ENCODE measurements around the gene SPESP1.

The SPESP1 gene

DNA sequence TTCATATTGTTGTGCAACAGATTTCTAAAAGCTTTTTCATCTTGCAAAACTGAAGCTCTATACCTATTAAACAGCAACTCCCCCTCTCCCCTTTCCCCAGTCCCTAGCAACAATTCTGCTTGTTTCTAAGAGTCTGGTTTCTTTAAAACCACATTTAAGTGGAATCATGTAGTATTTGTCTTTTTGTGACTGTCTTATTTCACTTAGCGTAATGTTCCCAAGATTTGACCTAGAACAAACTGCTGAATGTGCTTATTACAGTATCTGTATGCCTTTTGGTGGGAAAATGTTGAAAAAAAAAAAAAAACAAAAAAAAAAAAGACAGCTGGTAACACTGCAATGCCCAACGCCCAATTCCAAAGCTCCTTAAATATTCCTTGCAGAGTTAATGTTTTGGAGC lies 19.5 kb upstream of the SPESP1 start:
- Histone ChIP-seq H3K27ac (ENCODE audit: low read length, poor library complexity, severe bottlenecking) (no peak overlapping the region), H3K79me1 (replicated peaks; ENCODE audit: low read length, poor library complexity, severe bottlenecking) (no peaks in the 10 kb centered on the region), H3K4ac (ENCODE audit: low read depth in 1 of 2, low read length in 2 of 2) (no peak overlapping the region), H3K4me2 (ENCODE audit: low read length, poor library complexity, severe bottlenecking) (no peak overlapping the region), H2BK120ac (ENCODE audit: low read depth, low read length) (no peak overlapping the region), H2BK15ac (ENCODE audit: low read depth, poor library complexity, severe bottlenecking) (no peak overlapping the region), H2AK5ac (ENCODE audit: low read length, severe bottlenecking) (no peak overlapping the region), H3K4me3 (ENCODE audit: insufficient read depth in 1 of 2, low read depth in 1 of 2, low read length in 2 of 2) (no peak overlapping the region), H3K18ac (ENCODE audit: low read depth in 1 of 2, low read length in 2 of 2) (no peak overlapping the region), H3K14ac (ENCODE audit: low read length in 2 of 2) (no peak overlapping the region), H3K36me3 (ENCODE audit: control insufficient read depth in 1 of 2, insufficient read depth in 2 of 2, low read depth in 1 of 2, low read length in 2 of 2) (no peaks in the 10 kb centered on the region), H4K8ac (ENCODE audit: low read length) (no peak overlapping the region), H3K23ac (ENCODE audit: low read length in 2 of 2) (no peak overlapping the region), H2BK5ac (ENCODE audit: low read depth, low read length, poor library complexity, severe bottlenecking) (no peak overlapping the region), H4K91ac (ENCODE audit: low read length) (no peak overlapping the region), H3K27me3 (ENCODE audit: control insufficient read depth in 1 of 2, insufficient read depth in 1 of 2, low read length in 2 of 2) (peaks cover 22 to 32% of the 10 kb centered on the region in 2 experiments), H2BK12ac (ENCODE audit: low read length in 2 of 2) (no peak overlapping the region), H2AFZ (ENCODE audit: low read depth, low read length) (no peak overlapping the region), H3K4me1 (ENCODE audit: control insufficient read depth, insufficient read depth, low read depth, low read length) (no peaks in the 10 kb centered on the region), H3K9ac (ENCODE audit: low read length) (no peak overlapping the region), H3K9me3 (ENCODE audit: control insufficient read depth, low read length) (peaks cover 3% of the 10 kb centered on the region)
- WGBS = 100% methylated on average over 1 of the region's 2 CpGs
- no peak for DNase-seq

- no peak overlapping the region for H2BK5ac ChIP-seq (ENCODE audit: low read depth, low read length, poor library complexity, severe bottlenecking)
- no peaks in the 10 kb centered on the region for H3K36me3 ChIP-seq (ENCODE audit: control insufficient read depth in 1 of 2, insufficient read depth in 2 of 2, low read depth in 1 of 2, low read length in 2 of 2)
- H3K18ac ChIP-seq (ENCODE audit: low read depth in 1 of 2, low read length in 2 of 2) = no peak overlapping the region
- no peak overlapping the region for H3K14ac ChIP-seq (ENCODE audit: low read length in 2 of 2)
- H4K8ac ChIP-seq (ENCODE audit: low read length) = no peak overlapping the region
- no peak overlapping the region for H2BK120ac ChIP-seq (ENCODE audit: low read depth, low read length)
- H2AK5ac ChIP-seq (ENCODE audit: low read length, severe bottlenecking) = no peak overlapping the region
- no peak overlapping the region for H3K23ac ChIP-seq (ENCODE audit: low read length in 2 of 2)
- no peak overlapping the region for H3K4me3 ChIP-seq (ENCODE audit: insufficient read depth in 1 of 2, low read depth in 1 of 2, low read length in 2 of 2)
- no peak overlapping the region for H2BK15ac ChIP-seq (ENCODE audit: low read depth, poor library complexity, severe bottlenecking)
- no peak overlapping the region for H3K9ac ChIP-seq (ENCODE audit: low read length)
- H4K91ac ChIP-seq (ENCODE audit: low read length) = no peak overlapping the region
- H3K27me3 ChIP-seq (ENCODE audit: control insufficient read depth in 1 of 2, insufficient read depth in 1 of 2, low read length in 2 of 2) = peaks cover 5 to 29% of the 10 kb centered on the region in 2 experiments
- no peak overlapping the region for H3K27ac ChIP-seq (ENCODE audit: low read length, poor library complexity, severe bottlenecking)
- WGBS = 0% methylated on average over 1 of the region's 1 CpG
- no peak for DNase-seq
- no peaks in the 10 kb centered on the region for H3K79me1 ChIP-seq (replicated peaks; ENCODE audit: low read length, poor library complexity, severe bottlenecking)
- H3K4ac ChIP-seq (ENCODE audit: low read depth in 1 of 2, low read length in 2 of 2) = no peak overlapping the region
- no peaks in the 10 kb centered on the region for H3K9me3 ChIP-seq (ENCODE audit: control insufficient read depth, low read length)
- no peak overlapping the region for H3K4me2 ChIP-seq (ENCODE audit: low read length, poor library complexity, severe bottlenecking)
- no peaks in the 10 kb centered on the region for H3K4me1 ChIP-seq (ENCODE audit: control insufficient read depth, insufficient read depth, low read depth, low read length)
- H2BK12ac ChIP-seq (ENCODE audit: low read length in 2 of 2) = no peak overlapping the region
- H2AFZ ChIP-seq (ENCODE audit: low read depth, low read length) = no peak overlapping the region
Measured at GRCh38 chr15:68921926-68922325, 8.4 kb upstream of the SPESP1 start.

DNA sequence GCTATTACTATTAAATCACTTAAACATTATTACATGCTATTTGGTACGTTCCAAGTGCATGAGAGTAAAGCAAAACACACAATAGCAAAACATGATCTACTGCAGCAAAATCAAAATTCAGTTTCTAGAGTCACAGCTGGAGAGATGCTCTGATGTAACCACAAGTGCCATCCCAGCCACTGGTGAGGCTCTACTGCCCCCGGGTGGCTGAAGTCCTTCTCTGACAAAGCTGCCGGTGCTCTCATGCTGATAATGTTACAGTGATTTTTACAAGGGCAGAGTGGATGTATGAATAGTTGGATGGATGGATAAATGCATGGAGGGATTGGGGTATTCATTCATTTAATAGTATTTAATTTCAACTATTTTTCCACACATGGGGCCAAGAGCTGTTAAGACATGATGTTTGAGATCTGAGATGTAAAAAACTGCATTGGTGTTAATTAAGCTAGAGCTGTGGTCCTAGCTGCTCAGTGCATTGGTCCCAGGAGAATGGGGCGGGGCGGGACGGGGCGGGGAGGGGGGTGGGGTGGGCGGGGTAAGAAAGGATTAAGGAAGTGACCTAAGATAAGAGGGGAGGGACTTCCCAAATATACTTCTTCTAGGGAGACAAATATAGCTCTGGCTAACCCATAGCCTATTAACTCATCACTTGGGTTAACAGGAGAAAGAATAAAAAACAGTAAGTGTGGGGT lies 5.3 kb upstream of the SPESP1 start:
- H3K4me3 ChIP-seq (ENCODE audit: insufficient read depth in 1 of 2, low read depth in 1 of 2, low read length in 2 of 2) = no peak overlapping the region
- no peak overlapping the region for H4K91ac ChIP-seq (ENCODE audit: low read length)
- H2BK5ac ChIP-seq (ENCODE audit: low read depth, low read length, poor library complexity, severe bottlenecking) = no peak overlapping the region
- no peak overlapping the region for H3K18ac ChIP-seq (ENCODE audit: low read depth in 1 of 2, low read length in 2 of 2)
- H4K8ac ChIP-seq (ENCODE audit: low read length) = no peak overlapping the region
- 2% methylated on average over 3 of the region's 8 CpGs for WGBS
- H3K9ac ChIP-seq (ENCODE audit: low read length) = peak overlapping the region; percentile 30
- no peaks in the 10 kb centered on the region for H3K4me1 ChIP-seq (ENCODE audit: control insufficient read depth, insufficient read depth, low read depth, low read length)
- H3K36me3 ChIP-seq (ENCODE audit: control insufficient read depth in 1 of 2, insufficient read depth in 2 of 2, low read depth in 1 of 2, low read length in 2 of 2) = no peaks in the 10 kb centered on the region
- no peak overlapping the region for H3K4ac ChIP-seq (ENCODE audit: low read depth in 1 of 2, low read length in 2 of 2)
- H3K27ac ChIP-seq (ENCODE audit: low read length, poor library complexity, severe bottlenecking) = no peak overlapping the region
- H2AK5ac ChIP-seq (ENCODE audit: low read length, severe bottlenecking) = no peak overlapping the region
- no peak overlapping the region for H2BK120ac ChIP-seq (ENCODE audit: low read depth, low read length)
- H3K27me3 ChIP-seq (ENCODE audit: control insufficient read depth in 1 of 2, insufficient read depth in 1 of 2, low read length in 2 of 2) = peaks cover 5 to 32% of the 10 kb centered on the region in 2 experiments
- H2BK15ac ChIP-seq (ENCODE audit: low read depth, poor library complexity, severe bottlenecking) = no peak overlapping the region
- no peak overlapping the region for H2AFZ ChIP-seq (ENCODE audit: low read depth, low read length)
- H3K23ac ChIP-seq (ENCODE audit: low read length in 2 of 2) = no peak overlapping the region
- no peaks in the 10 kb centered on the region for H3K9me3 ChIP-seq (ENCODE audit: control insufficient read depth, low read length)
- H2BK12ac ChIP-seq (ENCODE audit: low read length in 2 of 2) = no peak overlapping the region
- no peaks in the 10 kb centered on the region for H3K79me1 ChIP-seq (replicated peaks; ENCODE audit: low read length, poor library complexity, severe bottlenecking)
- H3K4me2 ChIP-seq (ENCODE audit: low read length, poor library complexity, severe bottlenecking) = no peak overlapping the region
- no peak overlapping the region for H3K14ac ChIP-seq (ENCODE audit: low read length in 2 of 2)
- DNase-seq = peak; percentile 76

DNA sequence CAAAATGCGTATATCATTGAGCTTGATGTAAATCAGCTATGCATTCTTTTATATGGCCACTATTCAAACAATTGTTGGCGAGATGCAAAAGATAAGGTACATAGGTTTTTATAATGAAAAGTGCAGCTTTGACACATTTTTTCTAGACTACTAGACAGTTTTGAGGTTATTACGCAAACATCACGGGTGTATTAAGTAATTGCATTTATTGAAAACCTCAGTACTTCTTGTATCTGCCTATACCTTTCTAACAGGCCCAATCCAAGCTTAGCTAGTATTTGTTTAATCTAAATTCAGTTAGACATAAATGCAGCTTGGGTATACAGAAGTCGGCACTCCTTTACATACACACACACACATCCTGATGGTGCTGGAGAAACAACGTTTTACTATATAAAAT lies 2.7 kb downstream of the SPESP1 start:
- DNase-seq = no peak
- Histone ChIP-seq H3K9ac (ENCODE audit: low read length) (no peak overlapping the region), H2BK120ac (ENCODE audit: low read depth, low read length) (no peak overlapping the region), H2BK5ac (ENCODE audit: low read depth, low read length, poor library complexity, severe bottlenecking) (no peak overlapping the region), H3K4me3 (ENCODE audit: insufficient read depth in 1 of 2, low read depth in 1 of 2, low read length in 2 of 2) (no peak overlapping the region), H3K23ac (ENCODE audit: low read length in 2 of 2) (no peak overlapping the region), H4K91ac (ENCODE audit: low read length) (no peak overlapping the region), H3K36me3 (ENCODE audit: control insufficient read depth in 1 of 2, insufficient read depth in 2 of 2, low read depth in 1 of 2, low read length in 2 of 2) (no peaks in the 10 kb centered on the region), H3K14ac (ENCODE audit: low read length in 2 of 2) (no peak overlapping the region), H3K18ac (ENCODE audit: low read depth in 1 of 2, low read length in 2 of 2) (no peak overlapping the region), H3K4me2 (ENCODE audit: low read length, poor library complexity, severe bottlenecking) (no peak overlapping the region), H3K79me1 (replicated peaks; ENCODE audit: low read length, poor library complexity, severe bottlenecking) (no peaks in the 10 kb centered on the region), H3K9me3 (ENCODE audit: control insufficient read depth, low read length) (no peaks in the 10 kb centered on the region), H2AFZ (ENCODE audit: low read depth, low read length) (no peak overlapping the region), H3K4ac (ENCODE audit: low read depth in 1 of 2, low read length in 2 of 2) (no peak overlapping the region), H3K27me3 (ENCODE audit: control insufficient read depth in 1 of 2, insufficient read depth in 1 of 2, low read length in 2 of 2) (peaks cover under 1 to 3% of the 10 kb centered on the region in 2 experiments), H2AK5ac (ENCODE audit: low read length, severe bottlenecking) (no peak overlapping the region), H2BK15ac (ENCODE audit: low read depth, poor library complexity, severe bottlenecking) (no peak overlapping the region), H3K27ac (ENCODE audit: low read length, poor library complexity, severe bottlenecking) (no peak overlapping the region), H2BK12ac (ENCODE audit: low read length in 2 of 2) (no peak overlapping the region), H4K8ac (ENCODE audit: low read length) (no peak overlapping the region), H3K4me1 (ENCODE audit: control insufficient read depth, insufficient read depth, low read depth, low read length) (no peaks in the 10 kb centered on the region)
- 100% methylated on average over 1 of the region's 6 CpGs for WGBS
